B cell (primary cell): ENCODE measurements around the gene KSR1.

Experiments used
- CTCF ChIP-seq: fragments of 200-600 bp; IDR thresholded peaks from one replicate; pipeline ENCODE4 v1.8.0; 2022; ENCODE audit warnings: antibody characterized with exemption, mild to moderate bottlenecking
- EZH2 ChIP-seq: IDR thresholded peaks from 2 replicates; pipeline ENCODE4 v1.6.1; 2012; ENCODE audit warnings: borderline replicate concordance, low read depth, mild to moderate bottlenecking, moderate library complexity, low read length; ENCODE audit not compliant: insufficient read depth, poor library complexity, severe bottlenecking

GRCh38 chr17:27415120-27415795 is 41.0 kb upstream of the KSR1 start:
- TF ChIP-seq CTCF = no peak
- TF ChIP-seq EZH2 = no peak
